ENCODE measurements around the gene CPVL.

DNA sequence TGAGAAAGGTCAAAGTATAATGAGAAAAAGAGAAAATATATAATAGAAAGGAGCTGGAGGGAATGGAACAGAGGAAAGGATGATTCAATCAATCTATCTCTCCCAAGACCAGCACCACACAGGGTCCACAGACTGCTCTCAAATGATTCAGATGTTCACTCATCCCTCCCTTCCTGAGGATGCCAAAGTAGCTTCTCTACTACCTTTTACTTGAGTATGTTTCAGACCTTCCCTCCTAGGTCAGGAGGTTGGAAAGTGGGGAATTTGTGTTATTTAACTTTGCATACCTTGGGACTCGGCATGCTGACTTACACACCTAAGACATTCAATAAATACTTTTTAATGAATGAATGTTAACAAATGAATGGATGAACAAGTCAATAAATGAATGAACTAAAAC lies 30.6 kb downstream of the CPVL start:
- TF ChIP-seq, protein P1, sequence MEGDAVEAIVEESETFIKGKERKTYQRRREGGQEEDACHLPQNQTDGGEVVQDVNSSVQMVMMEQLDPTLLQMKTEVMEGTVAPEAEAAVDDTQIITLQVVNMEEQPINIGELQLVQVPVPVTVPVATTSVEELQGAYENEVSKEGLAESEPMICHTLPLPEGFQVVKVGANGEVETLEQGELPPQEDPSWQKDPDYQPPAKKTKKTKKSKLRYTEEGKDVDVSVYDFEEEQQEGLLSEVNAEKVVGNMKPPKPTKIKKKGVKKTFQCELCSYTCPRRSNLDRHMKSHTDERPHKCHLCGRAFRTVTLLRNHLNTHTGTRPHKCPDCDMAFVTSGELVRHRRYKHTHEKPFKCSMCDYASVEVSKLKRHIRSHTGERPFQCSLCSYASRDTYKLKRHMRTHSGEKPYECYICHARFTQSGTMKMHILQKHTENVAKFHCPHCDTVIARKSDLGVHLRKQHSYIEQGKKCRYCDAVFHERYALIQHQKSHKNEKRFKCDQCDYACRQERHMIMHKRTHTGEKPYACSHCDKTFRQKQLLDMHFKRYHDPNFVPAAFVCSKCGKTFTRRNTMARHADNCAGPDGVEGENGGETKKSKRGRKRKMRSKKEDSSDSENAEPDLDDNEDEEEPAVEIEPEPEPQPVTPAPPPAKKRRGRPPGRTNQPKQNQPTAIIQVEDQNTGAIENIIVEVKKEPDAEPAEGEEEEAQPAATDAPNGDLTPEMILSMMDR (IDR thresholded peaks at IDR 0.05; ENCODE audit: low read depth, low read length, poor library complexity, severe bottlenecking), result no peak
- TF ChIP-seq EZH2phosphoT487 (IDR thresholded peaks at IDR 0.05; ENCODE audit: borderline replicate concordance, low read length), result no peak
